ENCODE results near the gene ATP6V1E1.
"Not testable (repeated sequence)": the region's sequence is repeated elsewhere in the genome, so short reads cannot be mapped to it uniquely, and the experiment has no call there.

The ATP6V1E1 gene

DNA sequence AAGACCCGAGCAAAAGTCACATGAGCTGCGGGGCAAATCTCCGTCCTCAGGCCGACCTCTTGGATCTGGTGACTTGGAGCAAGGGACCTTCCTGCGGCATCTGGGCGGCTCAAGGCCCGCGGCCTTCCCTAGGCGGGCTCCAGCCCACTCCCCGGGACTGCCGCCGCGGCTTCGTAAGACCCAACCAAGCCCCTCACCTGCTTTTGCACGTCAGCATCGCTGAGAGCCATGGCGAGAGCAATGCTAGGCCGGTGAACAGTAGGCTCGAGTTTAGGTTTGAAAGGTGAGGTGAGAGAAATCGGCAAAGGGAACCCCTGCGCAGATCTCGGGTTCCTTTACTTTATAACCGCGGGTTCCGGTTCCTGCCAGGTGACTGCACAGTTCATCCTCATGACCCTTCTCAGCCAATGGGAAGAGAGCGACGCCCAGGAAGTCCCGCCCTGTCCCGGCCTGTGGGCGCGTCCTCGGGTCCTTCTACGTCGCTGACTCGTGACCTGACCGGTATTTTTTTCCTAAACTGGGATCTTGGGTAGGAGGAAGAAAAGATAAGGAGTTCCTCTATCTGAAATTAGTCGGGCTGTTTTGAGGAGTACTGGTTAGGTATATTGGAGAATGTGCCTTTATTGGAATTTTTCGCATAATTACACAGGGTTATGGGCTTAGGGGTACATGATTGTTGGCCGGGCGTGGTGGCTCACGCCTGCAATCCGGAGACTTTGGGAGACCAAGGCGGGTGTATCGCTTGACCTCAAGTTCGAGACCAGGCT, at the start of gene ATP6V1E1:
Gene ATP6V1E1 (minus strand): TSS at position 344 of the 767 bp plus-strand sequence. CDS start 114 bp downstream, at position 230.
- peak; percentile 95 to 97 for DNase-seq

DNA sequence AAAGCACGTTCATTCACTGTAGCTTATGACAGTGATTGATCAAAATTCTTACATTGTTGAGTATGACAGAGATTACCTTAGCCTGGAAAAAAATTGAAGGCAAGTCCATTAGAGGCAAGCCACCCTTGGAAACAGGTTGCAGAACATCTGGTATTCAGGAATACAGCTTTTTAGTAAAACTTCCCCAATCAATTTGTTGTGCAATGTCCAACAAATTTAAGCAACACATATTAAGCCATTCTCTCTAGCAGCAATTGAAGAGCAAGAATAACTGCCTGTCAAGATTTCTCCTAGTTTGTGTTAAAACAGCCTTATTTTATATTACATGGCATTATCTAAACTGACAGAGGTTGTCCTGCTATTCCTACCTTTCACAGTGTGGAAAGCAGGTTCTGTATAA, 47.0 kb upstream of the ATP6V1E1 start:
- no peak for DNase-seq

- no peak for DNase-seq
Measured at GRCh38 chr22:17674152-17674551, 45.6 kb upstream of the ATP6V1E1 start.

DNA sequence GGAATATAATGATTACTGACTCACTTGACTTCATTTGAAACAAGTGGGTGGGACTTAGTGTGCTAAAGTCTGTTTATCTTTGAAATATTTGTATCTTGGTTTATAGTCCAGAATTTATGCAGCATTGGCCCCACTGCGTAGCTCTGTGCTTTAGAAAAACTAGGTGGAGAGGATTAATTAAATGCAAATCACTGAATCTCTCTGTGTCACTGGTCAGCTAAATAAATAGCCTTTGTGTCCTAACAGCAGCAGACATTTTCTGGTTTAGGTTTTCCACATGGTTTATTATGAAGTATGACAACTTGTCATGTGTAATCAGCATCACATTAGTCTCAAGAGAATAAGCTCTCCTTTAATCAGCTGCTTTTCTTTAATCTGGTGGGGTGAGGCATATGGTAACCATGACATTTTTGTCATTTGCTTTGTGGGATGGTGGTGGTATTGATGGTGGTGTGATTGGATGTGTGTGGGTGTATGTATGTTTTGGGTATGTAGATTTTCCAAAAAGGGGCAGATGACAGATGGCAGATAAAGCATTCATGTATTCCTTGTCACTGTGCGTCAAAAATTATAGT, 44.0 kb upstream of the ATP6V1E1 start:
- DNase-seq: no peak

DNA sequence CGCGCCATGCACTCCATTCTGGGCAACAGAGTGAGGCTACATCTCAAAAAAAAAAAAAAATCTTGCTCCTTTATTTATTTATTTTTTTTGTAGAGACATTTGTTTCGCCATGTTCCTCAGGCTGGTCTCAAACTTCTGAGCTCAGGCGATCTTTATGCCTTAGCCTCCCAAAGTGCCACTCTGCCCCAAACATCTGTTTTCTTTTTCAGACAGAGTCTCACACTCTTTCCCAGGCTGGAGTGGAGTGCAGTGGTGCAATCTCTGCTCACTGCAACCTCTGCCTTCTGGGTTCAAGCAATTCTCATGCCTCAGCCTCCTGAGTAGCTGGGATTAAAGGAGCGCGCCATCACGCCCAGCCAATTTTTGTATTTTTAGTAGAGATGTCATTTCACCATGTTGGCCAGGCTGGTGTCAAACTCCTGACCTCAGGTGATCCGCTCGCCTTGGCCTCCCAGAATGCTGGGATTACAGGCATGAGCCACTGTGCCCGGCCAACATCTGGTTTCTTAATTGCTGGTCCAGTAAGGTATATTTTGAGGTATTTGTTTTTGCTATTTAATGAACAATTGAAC, 43.1 kb upstream of the ATP6V1E1 start:
- not testable (repeated sequence) for DNase-seq

- no peak for DNase-seq
Measured at GRCh38 chr22:17665854-17666253, 37.3 kb upstream of the ATP6V1E1 start.

GRCh38 chr22:17665248-17665647, 36.7 kb upstream of the ATP6V1E1 start:
- DNase-seq: no peak

GRCh38 chr22:17664414-17665055, 36.0 kb upstream of the ATP6V1E1 start:
- no peak for DNase-seq

DNA sequence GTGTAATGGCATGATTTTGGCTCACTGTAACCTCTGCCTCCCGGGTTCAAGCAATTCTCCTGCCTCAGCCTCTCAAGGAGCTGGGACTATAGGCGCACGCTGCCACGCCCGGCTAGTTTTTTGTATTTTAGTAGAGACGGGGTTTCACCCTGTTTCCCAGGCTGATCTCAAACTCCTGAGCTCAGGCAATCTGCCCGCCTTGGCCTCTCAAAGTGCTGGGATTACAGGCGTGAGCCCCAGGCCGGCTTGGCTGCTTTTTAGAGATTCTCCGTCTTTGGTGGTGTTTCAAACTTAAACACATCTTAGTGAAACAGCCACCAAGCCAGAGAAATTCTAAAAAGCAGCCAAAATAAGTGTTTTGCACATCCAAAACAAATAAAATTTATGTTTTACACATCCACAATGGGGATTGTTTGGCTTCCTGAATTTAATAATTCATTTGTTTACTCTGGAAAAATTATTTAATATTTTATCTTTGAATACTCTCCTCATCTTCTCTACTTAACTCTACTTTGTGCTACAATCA, 28.4 kb upstream of the ATP6V1E1 start:
- no peak for DNase-seq

DNA sequence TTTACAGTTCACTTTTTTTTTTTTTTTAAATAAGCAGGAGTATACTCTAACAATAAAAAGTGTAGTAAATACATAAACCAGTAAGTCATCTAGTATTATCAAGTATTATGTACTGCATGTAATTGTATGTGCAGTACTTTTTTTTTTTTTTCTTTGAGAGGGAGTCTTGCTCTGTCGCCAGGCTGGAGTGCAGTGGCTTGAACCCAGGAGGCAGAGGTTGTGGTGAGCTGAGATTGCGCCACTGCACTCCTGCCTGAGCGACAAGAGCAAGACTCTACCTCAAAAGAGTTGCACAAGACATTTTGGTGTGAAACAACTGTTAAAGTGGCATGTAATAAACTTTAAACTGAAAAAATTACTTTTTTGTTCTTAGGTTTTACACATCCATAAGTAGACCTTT, 26.7 kb upstream of the ATP6V1E1 start:
- peak in 1 of 2 donors; percentile 3 for DNase-seq

- DNase-seq: no peak
Measured at GRCh38 chr22:17648569-17648968, 20.0 kb upstream of the ATP6V1E1 start.

GRCh38 chr22:17647991-17648390, 19.4 kb upstream of the ATP6V1E1 start:
- DNase-seq: no peak

DNA sequence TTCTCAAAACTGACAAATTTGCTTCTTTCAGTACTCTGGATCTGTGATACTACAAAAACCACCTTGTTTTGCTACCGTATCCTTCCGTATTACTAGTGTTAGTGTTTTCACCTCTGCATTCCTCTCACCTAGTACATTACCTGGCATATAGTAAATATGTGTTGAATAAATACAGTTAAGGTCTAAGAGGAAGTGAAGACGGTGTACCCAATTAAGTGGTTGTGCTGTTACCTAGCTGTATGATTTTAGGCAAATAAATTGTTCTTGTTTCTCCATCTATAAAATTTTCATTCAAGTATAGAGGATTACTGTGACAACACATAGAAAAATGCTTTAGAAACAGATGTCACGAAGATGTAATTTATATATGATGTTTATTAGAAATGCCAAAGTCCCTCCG, 18.9 kb upstream of the ATP6V1E1 start:
- no peak for DNase-seq

DNA sequence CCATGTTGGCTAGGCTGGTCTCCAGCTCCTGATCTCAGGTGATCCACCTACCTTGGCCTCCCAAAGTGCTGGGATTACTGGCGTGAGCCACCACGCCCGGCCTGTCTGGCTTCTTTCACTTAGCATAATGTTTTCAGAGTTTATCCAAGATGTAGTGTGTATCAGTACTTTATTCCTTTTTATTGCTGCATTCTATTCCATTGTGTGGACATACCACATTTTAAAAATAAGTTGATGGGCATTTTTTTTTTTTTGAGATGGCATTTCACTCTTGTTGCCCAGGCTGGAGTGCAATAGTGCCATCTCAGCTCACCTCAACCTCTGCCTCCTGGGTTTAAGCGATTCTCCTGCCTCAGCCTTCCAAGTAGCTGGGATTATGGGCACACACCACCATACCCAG, 13.8 kb upstream of the ATP6V1E1 start:
- DNase-seq: not testable (repeated sequence)

DNA sequence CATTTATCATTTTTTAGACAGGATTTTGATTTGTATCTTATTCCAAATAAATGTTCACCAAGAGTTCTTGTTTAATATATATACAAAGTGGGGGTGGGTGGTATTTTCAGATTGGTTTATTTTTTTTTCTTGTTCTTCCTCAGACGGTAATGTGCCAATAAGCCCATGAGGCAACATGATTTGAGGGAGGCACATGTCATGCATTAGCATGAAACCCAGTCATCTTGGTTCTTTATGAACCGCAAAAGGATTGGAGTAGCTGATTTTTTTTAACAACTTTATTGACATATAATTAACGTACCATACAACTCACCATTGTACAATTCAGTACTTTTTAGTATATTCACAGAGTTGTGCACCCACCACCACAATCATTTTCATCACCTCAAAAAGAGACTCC, 12.7 kb upstream of the ATP6V1E1 start:
- DNase-seq: no peak

DNA sequence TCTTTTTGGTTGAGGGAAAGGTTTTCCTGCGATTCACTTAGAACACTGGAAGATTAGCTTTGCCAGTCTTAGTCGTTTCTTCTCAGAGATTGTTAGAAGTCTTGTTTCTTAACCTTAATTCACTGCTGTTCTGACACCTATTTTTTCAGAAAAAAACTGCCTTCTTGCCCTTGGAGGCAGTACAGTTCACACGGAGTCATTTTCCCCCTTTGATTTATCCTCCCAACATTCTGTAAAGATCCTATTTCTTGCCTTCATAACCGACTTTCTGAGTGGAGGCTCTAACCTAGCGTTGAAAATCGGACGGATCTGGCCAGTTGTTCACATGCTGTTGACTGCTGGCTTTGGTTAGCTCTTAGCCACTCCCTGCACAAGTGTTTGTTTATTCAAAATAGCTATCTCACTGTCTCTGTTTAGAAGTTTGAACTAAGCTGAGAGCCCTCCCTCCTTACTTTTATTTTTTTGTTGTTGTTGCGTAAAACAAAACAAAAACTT, 10.7 kb upstream of the ATP6V1E1 start:
- peak in 1 of 2 donors; percentile 37 for DNase-seq

DNA sequence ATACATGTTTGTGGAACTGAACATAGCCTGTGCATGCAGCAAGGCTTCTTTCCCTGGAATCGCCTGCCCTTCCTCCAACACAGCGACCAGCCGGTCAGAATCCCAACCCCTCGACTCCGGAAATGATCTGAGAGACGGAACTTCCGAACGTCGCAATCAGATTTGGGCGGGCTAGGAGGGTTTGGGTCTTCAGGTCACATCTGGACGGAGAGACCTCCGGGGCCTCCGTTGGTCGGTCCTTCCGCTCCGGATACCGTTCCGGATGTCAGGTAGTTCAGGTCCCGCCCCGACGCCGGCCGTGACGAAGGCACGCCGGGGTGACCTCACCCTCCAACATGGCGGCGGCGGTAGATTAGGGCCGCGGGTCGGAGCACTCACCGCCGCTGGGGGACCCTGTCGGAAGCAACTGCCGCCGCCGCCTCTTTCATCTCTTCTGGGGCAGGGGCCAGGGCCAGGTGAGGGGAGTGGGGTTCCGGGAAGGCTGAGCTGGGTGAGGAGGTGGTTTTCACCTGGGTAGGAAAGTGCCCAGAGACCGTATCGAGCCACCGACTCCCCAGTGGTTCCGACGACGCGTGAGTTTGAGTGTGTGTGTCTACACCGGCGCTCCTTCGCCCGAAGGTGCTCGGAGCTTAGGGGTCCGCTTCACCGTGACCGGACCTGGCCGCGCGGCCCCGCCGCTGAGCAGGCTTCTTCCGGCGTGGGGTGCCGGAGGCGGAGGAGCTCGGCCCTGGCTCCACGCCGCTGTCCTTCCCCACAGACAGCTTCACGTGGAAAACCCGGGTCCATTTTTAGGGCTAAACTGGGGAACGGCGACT, 10.1 kb upstream of the ATP6V1E1 start, which contains the start of gene BCL2L13:
Gene BCL2L13 (plus strand): TSS at position 326 of the 815 bp plus-strand sequence. CDS start 16,955 bp downstream, outside the sequence.
- peak; percentile 88 to 91 for DNase-seq

- DNase-seq: no peak
Measured at GRCh38 chr22:17638182-17638431, 9.6 kb upstream of the ATP6V1E1 start.

DNA sequence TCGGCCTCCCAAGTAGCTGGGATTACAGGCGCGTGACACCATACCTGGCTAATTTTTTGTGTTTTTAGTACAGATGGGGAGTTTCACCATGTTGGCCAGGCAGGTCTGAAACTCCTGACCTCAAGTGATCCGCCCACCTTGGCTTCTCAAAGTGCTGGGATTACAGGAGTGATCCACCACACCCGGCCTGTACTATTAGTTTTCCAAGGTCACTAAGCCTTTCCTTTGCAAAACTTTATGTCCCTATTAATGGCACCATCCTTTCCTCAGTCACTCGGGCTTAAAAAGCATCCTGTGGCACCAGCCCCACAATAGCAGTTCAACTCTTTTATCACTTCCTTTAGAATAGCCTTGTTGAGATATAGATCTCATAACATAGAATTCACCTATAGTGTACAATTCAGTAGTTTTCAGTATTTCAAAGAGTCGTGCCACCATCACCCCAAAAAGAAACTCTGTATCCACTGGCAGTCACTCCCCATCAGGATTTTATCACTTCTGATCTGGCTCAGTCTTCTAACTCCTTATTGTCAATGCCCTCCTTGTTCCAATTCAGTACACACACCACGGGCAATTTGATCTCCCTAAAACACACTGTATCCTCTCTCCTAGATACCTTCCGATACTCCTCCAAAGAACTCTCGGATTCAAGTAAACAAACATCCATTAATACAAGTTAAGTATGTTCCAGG, 9.1 kb upstream of the ATP6V1E1 start:
- DNase-seq: peak in 1 of 2 donors; percentile 3

DNA sequence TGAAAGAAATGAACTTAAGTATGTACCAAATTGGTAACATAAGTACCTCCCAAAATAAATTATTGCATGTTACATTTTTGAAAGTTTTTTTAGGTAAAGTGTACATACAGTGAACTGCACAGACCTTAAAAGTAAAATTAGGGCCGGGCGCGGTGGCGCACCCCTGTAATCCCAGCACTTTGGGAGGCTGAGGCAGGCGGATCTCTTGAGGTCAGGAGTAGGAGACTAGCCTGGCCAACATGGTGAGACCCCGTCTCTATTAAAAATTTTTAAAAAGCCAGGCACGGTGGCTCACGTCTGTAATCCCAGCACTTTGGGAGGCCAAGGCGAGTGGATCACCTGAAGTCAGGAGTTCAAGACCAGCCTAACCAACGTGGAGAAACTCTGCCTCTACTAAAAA, 8.3 kb upstream of the ATP6V1E1 start:
- DNase-seq: not testable (repeated sequence)

DNA sequence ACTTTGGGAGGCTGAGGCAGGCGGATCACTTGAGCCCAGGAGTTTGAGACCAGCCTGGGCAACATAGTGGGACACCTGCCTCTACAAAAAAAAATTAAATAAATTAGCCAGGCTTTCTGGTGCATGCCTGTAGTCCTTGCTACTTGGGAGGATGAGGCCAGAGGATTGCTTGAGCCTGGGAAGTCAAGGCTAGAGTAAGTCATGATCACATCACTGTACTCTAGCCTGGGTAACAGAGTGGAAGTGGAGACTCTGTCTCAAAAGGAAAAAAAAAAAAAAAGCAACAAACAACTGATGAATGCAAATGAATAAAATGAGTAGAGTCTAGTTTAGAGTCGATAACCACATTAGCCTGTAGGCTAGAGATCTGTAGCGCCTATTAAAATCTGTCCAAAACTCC, 6.1 kb upstream of the ATP6V1E1 start:
- DNase-seq: no peak

GRCh38 chr22:17633998-17634323, 5.4 kb upstream of the ATP6V1E1 start:
- DNase-seq: no peak
